ENCODE results near the gene FBXL4. TPM values are rescaled to one million over a fixed set of nuclear protein-coding genes. Genes with fewer than 3 reads are reported as not detected.

Gene FBXL4
- total and polyA plus RNA-seq, 10 of the 15 experiments (the other 5 are each of a cell fraction or from before 2014, with no cell fraction given): 2.9 to 16.9 (median 7.2) TPM

DNA sequence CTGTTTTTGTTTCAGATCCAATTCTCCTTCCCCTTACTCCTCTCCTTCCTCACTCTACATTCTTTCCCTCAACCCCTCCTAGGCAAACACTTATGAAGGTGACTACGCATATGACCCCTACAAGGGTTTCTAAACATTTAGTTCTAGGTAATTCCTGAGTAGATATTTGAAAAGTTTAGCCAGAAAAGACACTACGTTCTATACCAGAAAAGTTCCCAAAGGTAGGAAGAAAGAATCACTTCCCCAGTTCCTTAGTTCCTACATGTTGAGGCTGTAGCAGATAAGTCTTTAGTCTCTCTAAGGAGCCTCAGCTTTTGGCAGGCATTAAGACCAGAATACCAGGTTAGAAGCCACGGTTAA is 101.7 kb downstream of the FBXL4 start:
- ChIA-PET RAD21 (ENCODE audit: unreplicated experiment) (interaction anchor here (1.0 kb wide), 1 partner anchor 68 kb away, joined by 3 read pairs; no protein-coding TSS in a partner anchor), SMC1A (ENCODE audit: uncharacterized antibody, unreplicated experiment) (no interaction called here), CTCF (interaction anchor here (1.4 kb wide), 1 partner anchor 9 kb away, joined by 4 read pairs; no protein-coding TSS in a partner anchor), POLR2A (no interaction called here)
- no peaks in the 10 kb centered on the region for H3K9me3 ChIP-seq (replicated peaks; ENCODE audit: control insufficient read depth, insufficient read depth, low read length)
- no peaks in the 10 kb centered on the region for H3K79me2 ChIP-seq (ENCODE audit: control insufficient read depth, insufficient read depth, low read length)
- no peak overlapping the region for H3K4me2 ChIP-seq (ENCODE audit: control insufficient read depth, insufficient read depth)
- ATAC-seq (no peak), DNase-seq (ENCODE audit: low read depth, low spot score) (no peak), FAIRE-seq (no peak)
- H2AFZ ChIP-seq (ENCODE audit: control insufficient read depth, low read depth, low read length): no peak overlapping the region
- H3K4me3 ChIP-seq: no peak overlapping the region
- BruUV-seq (replicated peaks): no TSS peak
- H3K36me3 ChIP-seq (ENCODE audit: control insufficient read depth in 2 of 2, insufficient read depth in 2 of 2, low read length in 1 of 2): no peaks in the 10 kb centered on the region
- no peak overlapping the region for H3K9ac ChIP-seq (ENCODE audit: control insufficient read depth, insufficient read depth, low read length)
- 0 out of 2 replicates have a peak, but pooled peaks have one; percentile 9 for TF ChIP-seq EZH2 (IDR thresholded peaks at IDR 0.05; ENCODE audit: borderline replicate concordance, control insufficient read depth, low read depth, low read length)
- no peak for TF ChIP-seq FOS (IDR thresholded peaks at IDR 0.05; ENCODE audit: borderline replicate concordance, extremely low read depth, insufficient read length)
- no peak for TF ChIP-seq JUNB (IDR thresholded peaks at IDR 0.05)
- TF ChIP-seq, protein P1, sequence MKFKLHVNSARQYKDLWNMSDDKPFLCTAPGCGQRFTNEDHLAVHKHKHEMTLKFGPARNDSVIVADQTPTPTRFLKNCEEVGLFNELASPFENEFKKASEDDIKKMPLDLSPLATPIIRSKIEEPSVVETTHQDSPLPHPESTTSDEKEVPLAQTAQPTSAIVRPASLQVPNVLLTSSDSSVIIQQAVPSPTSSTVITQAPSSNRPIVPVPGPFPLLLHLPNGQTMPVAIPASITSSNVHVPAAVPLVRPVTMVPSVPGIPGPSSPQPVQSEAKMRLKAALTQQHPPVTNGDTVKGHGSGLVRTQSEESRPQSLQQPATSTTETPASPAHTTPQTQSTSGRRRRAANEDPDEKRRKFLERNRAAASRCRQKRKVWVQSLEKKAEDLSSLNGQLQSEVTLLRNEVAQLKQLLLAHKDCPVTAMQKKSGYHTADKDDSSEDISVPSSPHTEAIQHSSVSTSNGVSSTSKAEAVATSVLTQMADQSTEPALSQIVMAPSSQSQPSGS (IDR thresholded peaks at IDR 0.05; ENCODE audit: low read length): no peak
- TF ChIP-seq POU2F2 (IDR thresholded peaks at IDR 0.05; ENCODE audit: borderline replicate concordance, low read depth, low read length): no peak
- intact Hi-C loops (cut with micrococcal nuclease; ENCODE audit: unreplicated experiment) (loop anchor here (2.0 to 10.0 kb wide), 5 partner anchors 77 to 1349 kb away; no protein-coding TSS in a partner anchor), in situ Hi-C loops (cut with MboI) (loop anchor here (5.0 kb wide), 1 partner anchor 1349 kb away; no protein-coding TSS in a partner anchor)
- peaks cover 8 to 34% of the 10 kb centered on the region in 2 experiments for H3K27me3 ChIP-seq (replicated peaks in 1 of 2; ENCODE audit: control insufficient read depth in 2 of 2, insufficient read depth in 2 of 2, low read length in 1 of 2)
- H4K20me1 ChIP-seq (ENCODE audit: control insufficient read depth, insufficient read depth): no peaks in the 10 kb centered on the region
- H3K4me1 ChIP-seq (ENCODE audit: control insufficient read depth, insufficient read depth, low read length): no peaks in the 10 kb centered on the region
- no peak overlapping the region for H3K27ac ChIP-seq (ENCODE audit: control insufficient read depth, insufficient read depth)
- WGBS (ENCODE audit: insufficient coverage, insufficient replicate concordance, low lambda C conversion rate, missing lambda C conversion rate): 28% methylated on average over 3 of the region's 3 CpGs
